BE2C (cell line): ENCODE measurements around the gene OR5B17.

Source experiments
- DNase-seq: peaks from one replicate; pipeline ENCODE4 v3.0.0-alpha.2; 2020
- H3K27me3 ChIP-seq: fragments of 250-450 bp; sonication (Bioruptor Pico); 2 replicates; pipeline ENCODE4 v1.5.1; 2020; ENCODE audit warnings: mild to moderate bottlenecking
- H3K36me3 ChIP-seq: fragments of 250-450 bp; sonication (Bioruptor Pico); 2 replicates; pipeline ENCODE4 v1.5.1; 2020; ENCODE audit warnings: mild to moderate bottlenecking
- H3K4me1 ChIP-seq: fragments of 250-450 bp; sonication (Bioruptor Pico); 2 replicates; pipeline ENCODE4 v1.5.1; 2020
- H3K4me3 ChIP-seq: 2 replicates; pipeline ENCODE4 v1.5.1; 2011; ENCODE audit warnings: low read depth, low read length
- H3K9me3 ChIP-seq: fragments of 250-450 bp; sonication (Bioruptor Pico); 2 replicates; pipeline ENCODE4 v1.5.1; 2020
- CTCF ChIP-seq: IDR thresholded peaks from 2 replicates; pipeline ENCODE4 v1.5.1; 2012; ENCODE audit warnings: mild to moderate bottlenecking, low read depth, low read length

OR5B17 gene

GRCh38 chr11:58316142-58316541 is 42.7 kb downstream of the OR5B17 start:
- no peak for DNase-seq
- H3K9me3 ChIP-seq, result no peaks in the 10 kb centered on the region
- H3K4me1 ChIP-seq, result no peaks in the 10 kb centered on the region
- no peak for TF ChIP-seq CTCF
- H3K4me3 ChIP-seq, result no peak overlapping the region
- no peaks in the 10 kb centered on the region for H3K27me3 ChIP-seq
- H3K36me3 ChIP-seq, result no peaks in the 10 kb centered on the region
